ENCODE data around the gene RUBCNL.

- no peak for TF ChIP-seq EZH2 (IDR thresholded peaks at IDR 0.05; ENCODE audit: borderline replicate concordance)
- TF ChIP-seq CTCF (IDR thresholded peaks at IDR 0.05; ENCODE audit: poor library complexity): no peak
- no peak for TF ChIP-seq EZH2phosphoT487 (IDR thresholded peaks at IDR 0.05; ENCODE audit: low read depth, severe bottlenecking, unreplicated experiment)
Observed at GRCh38 chr13:46347277-46347676, 39.8 kb downstream of the RUBCNL start.
